OCI-LY3 (cell line): ENCODE measurements around the gene NR2C2.

Experiments
- CTCF ChIP-seq: fragments of 200-600, 300-600 bp; sonication (generic); IDR thresholded peaks from 2 replicates; pipeline ENCODE4 v1.5.1; 2014; ENCODE audit warnings: antibody characterized with exemption, low read length, low read depth
- EZH2phosphoT487 ChIP-seq: fragments of 200-600 bp; shearing (Covaris generic); IDR thresholded peaks from 2 replicates; pipeline ENCODE4 v1.6.1; 2018; ENCODE audit warnings: antibody characterized with exemption, mixed run types, low read depth

- TF ChIP-seq CTCF (no peak), EZH2phosphoT487 (no peak)
Observed at GRCh38 chr3:15064835-15065549, 117.6 kb downstream of the NR2C2 start, which contains the start of gene MRPS25.
